ENCODE data around the gene EPHA3. TPM values are rescaled to one million over a fixed set of nuclear protein-coding genes. Genes with fewer than 3 reads are reported as not detected.

EPHA3 gene
- total and polyA plus RNA-seq, 8 donors = 0.29 to 33.9 (median 0.81) TPM

GRCh38 chr3:89375451-89375850 is 268.0 kb downstream of the EPHA3 start:
- DNase-seq = no peak
- WGBS, 5 donors = 54 to 72% (median 62%) methylated on average over 1 of the region's 1 CpG
- no peaks in the 10 kb centered on the region for H3K27me3 ChIP-seq
- TF ChIP-seq CTCF (IDR thresholded peaks at IDR 0.05) = no peak
- TF ChIP-seq EP300 (IDR thresholded peaks at IDR 0.05) = no peak
- TF ChIP-seq POLR2A (IDR thresholded peaks at IDR 0.05) = no peak
- TF ChIP-seq POLR2AphosphoS5 (IDR thresholded peaks at IDR 0.05) = no peak
- no peak overlapping the region for H3K4me3 ChIP-seq
- H3K4me1 ChIP-seq = no peaks in the 10 kb centered on the region
- H3K9me3 ChIP-seq = no peaks in the 10 kb centered on the region
- intact Hi-C loops (cut with DNase I; ENCODE audit: low total_unique reads) = no loop called here
- H3K36me3 ChIP-seq = no peaks in the 10 kb centered on the region
- no peak overlapping the region for H3K27ac ChIP-seq

GRCh38 chr3:89380016-89380415 is 272.6 kb downstream of the EPHA3 start:
- TF ChIP-seq POLR2A (IDR thresholded peaks at IDR 0.05) = no peak
- no peak for DNase-seq
- Histone ChIP-seq H3K4me3 (no peak overlapping the region), H3K27ac (no peak overlapping the region), H3K9me3 (no peaks in the 10 kb centered on the region), H3K36me3 (no peaks in the 10 kb centered on the region), H3K4me1 (no peaks in the 10 kb centered on the region), H3K27me3 (no peaks in the 10 kb centered on the region)
- WGBS, 5 donors = 77 to 86% (median 80%) methylated on average over 4 of the region's 4 CpGs
- intact Hi-C loops (cut with DNase I; ENCODE audit: low total_unique reads) = no loop called here

- Histone ChIP-seq H3K27me3 (no peaks in the 10 kb centered on the region), H3K27ac (no peak overlapping the region), H3K4me3 (no peak overlapping the region), H3K4me1 (no peaks in the 10 kb centered on the region), H3K9me3 (no peaks in the 10 kb centered on the region), H3K36me3 (no peaks in the 10 kb centered on the region)
- DNase-seq = no peak
- intact Hi-C loops (cut with DNase I; ENCODE audit: low total_unique reads) = no loop called here
- WGBS, 5 donors = 74 to 83% (median 81%) methylated on average over 3 of the region's 3 CpGs
- no peak for TF ChIP-seq EP300 (IDR thresholded peaks at IDR 0.05)
- TF ChIP-seq POLR2A (IDR thresholded peaks at IDR 0.05) = no peak
- no peak for TF ChIP-seq CTCF (IDR thresholded peaks at IDR 0.05)
- no peak for TF ChIP-seq POLR2AphosphoS5 (IDR thresholded peaks at IDR 0.05)
Observed at GRCh38 chr3:89392991-89393390, 285.6 kb downstream of the EPHA3 start.

- H3K36me3 ChIP-seq = no peaks in the 10 kb centered on the region
- TF ChIP-seq EP300 (IDR thresholded peaks at IDR 0.05) = no peak
- TF ChIP-seq POLR2AphosphoS5 (IDR thresholded peaks at IDR 0.05) = no peak
- no peak for TF ChIP-seq CTCF (IDR thresholded peaks at IDR 0.05)
- no peak for TF ChIP-seq POLR2A (IDR thresholded peaks at IDR 0.05)
- WGBS, 5 donors = 74 to 86% (median 84%) methylated on average over 1 of the region's 1 CpG
- H3K4me1 ChIP-seq = no peaks in the 10 kb centered on the region
- peak in 1 of 2 donors; percentile 69 for DNase-seq
- H3K4me3 ChIP-seq = no peak overlapping the region
- no peaks in the 10 kb centered on the region for H3K9me3 ChIP-seq
- H3K27me3 ChIP-seq = no peaks in the 10 kb centered on the region
- intact Hi-C loops (cut with DNase I; ENCODE audit: low total_unique reads) = no loop called here
- H3K27ac ChIP-seq = no peak overlapping the region
Observed at GRCh38 chr3:89395456-89395855, 288.0 kb downstream of the EPHA3 start.

GRCh38 chr3:89395996-89396395 is 288.6 kb downstream of the EPHA3 start:
- Histone ChIP-seq H3K27ac (no peak overlapping the region), H3K36me3 (no peaks in the 10 kb centered on the region), H3K9me3 (no peaks in the 10 kb centered on the region), H3K27me3 (no peaks in the 10 kb centered on the region), H3K4me3 (no peak overlapping the region), H3K4me1 (no peaks in the 10 kb centered on the region)
- TF ChIP-seq EP300 (IDR thresholded peaks at IDR 0.05) (no peak), POLR2A (IDR thresholded peaks at IDR 0.05) (no peak), POLR2AphosphoS5 (IDR thresholded peaks at IDR 0.05) (no peak), CTCF (IDR thresholded peaks at IDR 0.05) (no peak)
- DNase-seq = no peak
- intact Hi-C loops (cut with DNase I; ENCODE audit: low total_unique reads) = no loop called here

Measured in stomach (tissue), 9 donors.